ENCODE data around the gene SKA1. TPM values are rescaled to one million over a fixed set of nuclear protein-coding genes. Genes with fewer than 3 reads are reported as not detected.

The SKA1 gene
- total and polyA plus RNA-seq, 12 donors = 0.30 to 8.6 (median 0.71) TPM

DNA sequence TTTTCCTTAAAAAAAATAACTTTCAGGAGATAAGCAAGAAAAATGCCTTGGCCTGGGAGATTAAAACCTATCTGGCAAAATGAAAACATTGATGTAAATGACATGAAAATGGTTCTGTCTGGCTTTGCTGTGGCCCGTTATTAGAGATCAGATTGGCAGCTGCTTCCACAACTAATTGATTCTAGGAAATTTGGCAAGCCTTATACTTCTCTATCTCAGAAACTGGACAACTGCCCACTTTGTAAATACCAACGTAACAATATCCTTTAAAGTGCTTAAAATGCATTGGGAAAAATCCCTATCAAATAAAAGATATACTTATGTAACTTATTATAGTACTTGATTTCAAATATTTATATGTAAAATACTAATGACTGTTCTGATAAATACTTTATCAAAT is 14.2 kb upstream of the SKA1 start:
- DNase-seq = no peak
- TF ChIP-seq, protein P1, sequence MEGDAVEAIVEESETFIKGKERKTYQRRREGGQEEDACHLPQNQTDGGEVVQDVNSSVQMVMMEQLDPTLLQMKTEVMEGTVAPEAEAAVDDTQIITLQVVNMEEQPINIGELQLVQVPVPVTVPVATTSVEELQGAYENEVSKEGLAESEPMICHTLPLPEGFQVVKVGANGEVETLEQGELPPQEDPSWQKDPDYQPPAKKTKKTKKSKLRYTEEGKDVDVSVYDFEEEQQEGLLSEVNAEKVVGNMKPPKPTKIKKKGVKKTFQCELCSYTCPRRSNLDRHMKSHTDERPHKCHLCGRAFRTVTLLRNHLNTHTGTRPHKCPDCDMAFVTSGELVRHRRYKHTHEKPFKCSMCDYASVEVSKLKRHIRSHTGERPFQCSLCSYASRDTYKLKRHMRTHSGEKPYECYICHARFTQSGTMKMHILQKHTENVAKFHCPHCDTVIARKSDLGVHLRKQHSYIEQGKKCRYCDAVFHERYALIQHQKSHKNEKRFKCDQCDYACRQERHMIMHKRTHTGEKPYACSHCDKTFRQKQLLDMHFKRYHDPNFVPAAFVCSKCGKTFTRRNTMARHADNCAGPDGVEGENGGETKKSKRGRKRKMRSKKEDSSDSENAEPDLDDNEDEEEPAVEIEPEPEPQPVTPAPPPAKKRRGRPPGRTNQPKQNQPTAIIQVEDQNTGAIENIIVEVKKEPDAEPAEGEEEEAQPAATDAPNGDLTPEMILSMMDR (IDR thresholded peaks at IDR 0.05) = no peak
- no peak for TF ChIP-seq POLR2A (IDR thresholded peaks at IDR 0.05)
- H3K4me1 ChIP-seq (replicated peaks in 1 of 2) = no peaks in the 10 kb centered on the region
- no peaks in the 10 kb centered on the region for H3K9me3 ChIP-seq (replicated peaks in 1 of 3)
- H3K27me3 ChIP-seq = no peaks in the 10 kb centered on the region
- H3K27ac ChIP-seq = no peak overlapping the region
- intact Hi-C loops (cut with DNase I) = loop anchor here in 1 of 2 donors (10.0 kb wide), 1 partner anchor 46 kb away; no protein-coding TSS in a partner anchor
- H3K4me3 ChIP-seq = no peak overlapping the region
- H3K36me3 ChIP-seq (replicated peaks in 1 of 2) = no peaks in the 10 kb centered on the region
- 24 to 36% (median 29%) methylated on average over 2 of the region's 2 CpGs for WGBS, 4 donors

GRCh38 chr18:50369672-50370071 is 5.2 kb upstream of the SKA1 start:
- Histone ChIP-seq H3K9me3 (replicated peaks in 1 of 3) (peaks cover 0 to 4% (median 0%) of the 10 kb centered on the region in 3 donors), H3K4me3 (no peak overlapping the region), H3K27ac (no peak overlapping the region), H3K36me3 (replicated peaks in 1 of 2) (no peaks in the 10 kb centered on the region), H3K27me3 (no peaks in the 10 kb centered on the region), H3K4me1 (replicated peaks in 1 of 2) (peaks cover 0 to 8% of the 10 kb centered on the region in 2 donors)
- intact Hi-C loops (cut with DNase I) = loop anchor here in 1 of 2 donors (10.0 kb wide), 1 partner anchor 55 kb away; no protein-coding TSS in a partner anchor
- no peak for TF ChIP-seq POLR2A (IDR thresholded peaks at IDR 0.05)
- TF ChIP-seq, protein P1 (IDR thresholded peaks at IDR 0.05) = no peak
- no peak for DNase-seq

DNA sequence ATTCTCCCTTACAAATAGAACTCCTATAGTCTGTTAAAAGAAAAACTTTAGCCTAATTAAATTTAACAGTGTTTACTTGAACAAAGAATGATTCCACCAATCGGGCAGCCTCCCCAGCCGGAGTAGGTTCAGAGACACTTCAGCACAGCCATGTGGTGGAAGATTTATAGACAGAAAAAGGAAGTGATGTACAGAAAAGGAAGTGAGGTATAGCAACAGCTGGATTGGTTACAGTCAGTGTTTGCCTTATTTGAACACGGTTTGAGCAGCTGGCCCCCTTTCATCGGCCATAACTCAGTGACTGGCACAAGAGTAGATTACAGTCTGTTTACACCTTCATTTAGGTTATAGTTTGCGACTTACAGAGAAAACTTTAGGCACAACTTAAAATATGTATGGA is 2.1 kb upstream of the SKA1 start:
- H3K36me3 ChIP-seq (replicated peaks in 1 of 2) = no peaks in the 10 kb centered on the region
- no peaks in the 10 kb centered on the region for H3K27me3 ChIP-seq
- peaks cover 7 to 13% of the 10 kb centered on the region in 2 donors for H3K4me1 ChIP-seq (replicated peaks in 1 of 2)
- WGBS, 4 donors = 89 to 91% (median 90%) methylated on average over 5 of the region's 5 CpGs
- H3K4me3 ChIP-seq = no peak overlapping the region
- no peak for TF ChIP-seq POLR2A (IDR thresholded peaks at IDR 0.05)
- TF ChIP-seq, protein P1 (IDR thresholded peaks at IDR 0.05) = no peak
- H3K27ac ChIP-seq = no peak overlapping the region
- intact Hi-C loops (cut with DNase I) = no loop called here
- H3K9me3 ChIP-seq (replicated peaks in 1 of 3) = peaks cover 0 to 4% (median 0%) of the 10 kb centered on the region in 3 donors
- no peak for DNase-seq

DNA sequence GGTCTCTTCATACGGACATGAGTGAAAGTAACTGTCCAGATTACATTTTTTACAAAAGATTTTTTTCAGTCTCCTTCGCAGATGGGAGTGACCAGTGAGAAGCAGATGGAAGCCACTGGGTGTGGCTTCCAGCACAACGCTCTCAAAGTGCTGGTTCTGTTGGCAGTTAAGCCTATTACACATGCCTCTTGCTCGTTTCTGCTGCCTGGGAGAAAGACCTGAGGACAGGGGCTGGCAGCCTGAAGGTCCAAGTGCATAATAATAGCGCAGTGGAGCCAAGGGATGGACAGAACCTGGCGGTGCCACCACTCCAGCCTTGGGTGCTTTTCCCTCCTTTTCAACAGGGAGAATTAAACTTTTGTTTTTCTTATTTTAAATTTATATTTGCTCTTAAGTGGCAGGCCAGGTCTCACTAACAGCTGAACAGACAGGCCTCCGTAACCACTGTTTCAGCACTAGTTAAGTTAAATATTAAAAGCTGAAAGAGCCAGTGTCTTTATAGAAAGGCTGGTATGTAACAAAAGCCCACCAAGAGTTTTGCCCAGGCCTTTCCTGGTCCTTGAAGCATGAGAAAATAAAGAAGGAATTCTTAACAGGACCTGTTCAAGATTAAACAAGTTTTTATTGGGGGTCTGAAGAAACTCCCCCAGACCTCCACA is 1.2 kb upstream of the SKA1 start:
- TF ChIP-seq POLR2A (IDR thresholded peaks at IDR 0.05) = no peak
- TF ChIP-seq, protein P1 (IDR thresholded peaks at IDR 0.05) = no peak
- no peaks in the 10 kb centered on the region for H3K27me3 ChIP-seq
- no peak overlapping the region for H3K4me3 ChIP-seq
- H3K27ac ChIP-seq = no peak overlapping the region
- H3K4me1 ChIP-seq (replicated peaks in 1 of 2) = peaks cover 7 to 13% of the 10 kb centered on the region in 2 donors
- no peaks in the 10 kb centered on the region for H3K36me3 ChIP-seq (replicated peaks in 1 of 2)
- H3K9me3 ChIP-seq (replicated peaks in 1 of 3) = peaks cover 0 to 4% (median 0%) of the 10 kb centered on the region in 3 donors
- WGBS, 4 donors = 85 to 94% (median 92%) methylated on average over 7 of the region's 7 CpGs
- intact Hi-C loops (cut with DNase I) = no loop called here
- DNase-seq = no peak
